ENCODE measurements around the gene TMOD1. TPM values are rescaled to one million over a fixed set of nuclear protein-coding genes. Genes with fewer than 3 reads are reported as not detected.

The TMOD1 gene
- total RNA-seq, 1 donor from 2014 or later = not detected

DNA sequence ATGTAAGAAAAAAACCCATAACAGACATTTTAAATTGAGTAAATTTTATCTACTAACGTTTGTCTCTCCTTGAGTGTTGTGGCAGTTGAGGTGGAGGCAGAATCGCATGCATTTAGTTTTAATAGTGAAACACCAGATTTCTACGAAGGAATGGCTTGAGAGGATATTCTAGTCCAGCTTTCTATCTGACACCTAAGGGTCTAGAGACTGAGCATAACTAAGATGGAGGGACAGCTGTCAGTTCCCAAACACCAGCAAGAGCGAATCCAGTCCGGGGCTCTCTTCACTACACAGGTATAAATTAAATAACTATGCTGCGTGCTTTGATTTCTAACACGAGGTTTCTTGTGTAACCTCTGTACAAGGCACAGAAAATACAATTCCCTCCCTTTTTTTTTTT is 133.6 kb downstream of the TMOD1 start:
- Histone ChIP-seq H3K9ac (peak overlapping the region; percentile 77), H3F3A (ENCODE audit: low read depth) (peaks cover 35% of the 10 kb centered on the region), H3K9me3 (ENCODE audit: low read depth) (no peaks in the 10 kb centered on the region), H3K79me2 (ENCODE audit: low read depth) (peaks cover 86% of the 10 kb centered on the region), H2AFZ (replicated peaks) (no peak overlapping the region), H3K4me1 (peaks cover 21% of the 10 kb centered on the region), H3K27me3 (no peaks in the 10 kb centered on the region), H3K36me3 (no peaks in the 10 kb centered on the region), H3K4me3 (peak overlapping the region; percentile 85), H3K27ac (no peak overlapping the region), H4K20me1 (ENCODE audit: low read depth) (peaks cover 58% of the 10 kb centered on the region), H3K4me2 (peak overlapping the region; percentile 90)
- H3K36me3 Mint-ChIP-seq = no peaks in the 10 kb centered on the region
- H3K27me3 Mint-ChIP-seq (ENCODE audit: insufficient read depth, low read depth) = peaks cover 2% of the 10 kb centered on the region
- no peak overlapping the region for H3K27ac Mint-ChIP-seq
- peaks cover 26% of the 10 kb centered on the region for H3K4me1 Mint-ChIP-seq
- no peak for DNase-seq (ENCODE audit: low spot score)
- TF ChIP-seq EZH2phosphoT487 (IDR thresholded peaks at IDR 0.05) = no peak
- peak overlapping the region; percentile 88 for H3K4me3 Mint-ChIP-seq
- no peaks in the 10 kb centered on the region for H3K9me3 Mint-ChIP-seq

- Mint-ChIP-seq H3K36me3 (peaks cover 2% of the 10 kb centered on the region), H3K9me3 (no peaks in the 10 kb centered on the region), H3K27me3 (ENCODE audit: insufficient read depth, low read depth) (peaks cover 2% of the 10 kb centered on the region), H3K4me3 (no peak overlapping the region), H3K4me1 (peaks cover 19% of the 10 kb centered on the region), H3K27ac (no peak overlapping the region)
- H3K79me2 ChIP-seq (ENCODE audit: low read depth) = peaks cover 84% of the 10 kb centered on the region
- no peak overlapping the region for H2AFZ ChIP-seq (replicated peaks)
- peaks cover 68% of the 10 kb centered on the region for H4K20me1 ChIP-seq (ENCODE audit: low read depth)
- H3K9ac ChIP-seq = no peak overlapping the region
- no peak overlapping the region for H3K27ac ChIP-seq
- peaks cover 28% of the 10 kb centered on the region for H3F3A ChIP-seq (ENCODE audit: low read depth)
- H3K36me3 ChIP-seq = no peaks in the 10 kb centered on the region
- no peak overlapping the region for H3K4me2 ChIP-seq
- H3K4me1 ChIP-seq = peaks cover 16% of the 10 kb centered on the region
- TF ChIP-seq, protein P1, sequence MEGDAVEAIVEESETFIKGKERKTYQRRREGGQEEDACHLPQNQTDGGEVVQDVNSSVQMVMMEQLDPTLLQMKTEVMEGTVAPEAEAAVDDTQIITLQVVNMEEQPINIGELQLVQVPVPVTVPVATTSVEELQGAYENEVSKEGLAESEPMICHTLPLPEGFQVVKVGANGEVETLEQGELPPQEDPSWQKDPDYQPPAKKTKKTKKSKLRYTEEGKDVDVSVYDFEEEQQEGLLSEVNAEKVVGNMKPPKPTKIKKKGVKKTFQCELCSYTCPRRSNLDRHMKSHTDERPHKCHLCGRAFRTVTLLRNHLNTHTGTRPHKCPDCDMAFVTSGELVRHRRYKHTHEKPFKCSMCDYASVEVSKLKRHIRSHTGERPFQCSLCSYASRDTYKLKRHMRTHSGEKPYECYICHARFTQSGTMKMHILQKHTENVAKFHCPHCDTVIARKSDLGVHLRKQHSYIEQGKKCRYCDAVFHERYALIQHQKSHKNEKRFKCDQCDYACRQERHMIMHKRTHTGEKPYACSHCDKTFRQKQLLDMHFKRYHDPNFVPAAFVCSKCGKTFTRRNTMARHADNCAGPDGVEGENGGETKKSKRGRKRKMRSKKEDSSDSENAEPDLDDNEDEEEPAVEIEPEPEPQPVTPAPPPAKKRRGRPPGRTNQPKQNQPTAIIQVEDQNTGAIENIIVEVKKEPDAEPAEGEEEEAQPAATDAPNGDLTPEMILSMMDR (IDR thresholded peaks at IDR 0.05) = no peak
- TF ChIP-seq EZH2phosphoT487 (IDR thresholded peaks at IDR 0.05) (no peak), EZH2 (IDR thresholded peaks at IDR 0.05) (no peak)
- H3K4me3 ChIP-seq = no peak overlapping the region
- no peak for DNase-seq (ENCODE audit: low spot score)
- H3K27me3 ChIP-seq = no peaks in the 10 kb centered on the region
- no peaks in the 10 kb centered on the region for H3K9me3 ChIP-seq (ENCODE audit: low read depth)
Measured at GRCh38 chr9:97636903-97637302, 135.4 kb downstream of the TMOD1 start.

- peaks cover 4% of the 10 kb centered on the region for H3K36me3 ChIP-seq
- H3K4me2 ChIP-seq = no peak overlapping the region
- no peak overlapping the region for H3K27ac ChIP-seq
- peaks cover 15% of the 10 kb centered on the region for H3K4me1 ChIP-seq
- no peak overlapping the region for H2AFZ ChIP-seq (replicated peaks)
- H3K27me3 Mint-ChIP-seq (ENCODE audit: insufficient read depth, low read depth) = no peaks in the 10 kb centered on the region
- no peak overlapping the region for H3K27ac Mint-ChIP-seq
- no peak for TF ChIP-seq EZH2 (IDR thresholded peaks at IDR 0.05)
- no peak for TF ChIP-seq EZH2phosphoT487 (IDR thresholded peaks at IDR 0.05)
- TF ChIP-seq, protein P1 (IDR thresholded peaks at IDR 0.05) = peak; percentile 37
- peaks cover 68% of the 10 kb centered on the region for H4K20me1 ChIP-seq (ENCODE audit: low read depth)
- H3K9me3 Mint-ChIP-seq = no peaks in the 10 kb centered on the region
- no peaks in the 10 kb centered on the region for H3K9me3 ChIP-seq (ENCODE audit: low read depth)
- peaks cover 86% of the 10 kb centered on the region for H3K79me2 ChIP-seq (ENCODE audit: low read depth)
- no peak overlapping the region for H3K4me3 ChIP-seq
- no peak overlapping the region for H3K4me3 Mint-ChIP-seq
- no peak overlapping the region for H3K9ac ChIP-seq
- peaks cover 19% of the 10 kb centered on the region for H3K4me1 Mint-ChIP-seq
- H3F3A ChIP-seq (ENCODE audit: low read depth) = peaks cover 11% of the 10 kb centered on the region
- no peaks in the 10 kb centered on the region for H3K27me3 ChIP-seq
- peak; percentile 12 for DNase-seq (ENCODE audit: low spot score)
- H3K36me3 Mint-ChIP-seq = peaks cover 2% of the 10 kb centered on the region
Measured at GRCh38 chr9:97638666-97639065, 137.2 kb downstream of the TMOD1 start.

- peaks cover 71% of the 10 kb centered on the region for H3K79me2 ChIP-seq (ENCODE audit: low read depth)
- no peaks in the 10 kb centered on the region for H3F3A ChIP-seq (ENCODE audit: low read depth)
- no peak for DNase-seq (ENCODE audit: low spot score)
- peaks cover 6% of the 10 kb centered on the region for H3K36me3 ChIP-seq
- TF ChIP-seq, protein P1 (IDR thresholded peaks at IDR 0.05) = no peak
- TF ChIP-seq EZH2phosphoT487 (IDR thresholded peaks at IDR 0.05) (no peak), EZH2 (IDR thresholded peaks at IDR 0.05) (no peak)
- peaks cover 55% of the 10 kb centered on the region for H4K20me1 ChIP-seq (ENCODE audit: low read depth)
- no peak overlapping the region for H2AFZ ChIP-seq (replicated peaks)
- H3K4me3 ChIP-seq = no peak overlapping the region
- H3K4me1 ChIP-seq = peaks cover 8% of the 10 kb centered on the region
- H3K4me3 Mint-ChIP-seq = no peak overlapping the region
- H3K9me3 ChIP-seq (ENCODE audit: low read depth) = no peaks in the 10 kb centered on the region
- H3K9ac ChIP-seq = no peak overlapping the region
- H3K4me1 Mint-ChIP-seq = peaks cover 10% of the 10 kb centered on the region
- H3K27me3 Mint-ChIP-seq (ENCODE audit: insufficient read depth, low read depth) = no peaks in the 10 kb centered on the region
- H3K4me2 ChIP-seq = no peak overlapping the region
- peaks cover 5% of the 10 kb centered on the region for H3K36me3 Mint-ChIP-seq
- H3K27ac Mint-ChIP-seq = no peak overlapping the region
- no peaks in the 10 kb centered on the region for H3K27me3 ChIP-seq
- no peaks in the 10 kb centered on the region for H3K9me3 Mint-ChIP-seq
- no peak overlapping the region for H3K27ac ChIP-seq
Measured at GRCh38 chr9:97640325-97640724, 138.9 kb downstream of the TMOD1 start.
